Urinary bladder (tissue), 4 donors: Measurements from ENCODE around the gene BRICD5. TPM values are rescaled to one million over a fixed set of nuclear protein-coding genes. Genes with fewer than 3 reads are reported as not detected.
"Not testable (repeated sequence)": the region's sequence is repeated elsewhere in the genome, so short reads cannot be mapped to it uniquely, and the experiment has no call there.

Source experiments
- DNase-seq: peaks from one replicate; pipeline ENCODE4 v3.0.0-alpha.2; 2015; ENCODE audit errors: extremely low spot score
- H3K27ac ChIP-seq: one replicate; pipeline ENCODE4 v1.5.1; 2013; ENCODE audit warnings: low read depth, mild to moderate bottlenecking, moderate library complexity
- H3K36me3 ChIP-seq: one replicate; pipeline ENCODE4 v1.6.1; 2013; ENCODE audit warnings: mild to moderate bottlenecking, moderate library complexity; ENCODE audit not compliant: insufficient read depth
- H3K4me1 ChIP-seq: one replicate; pipeline ENCODE4 v1.6.1; 2013; ENCODE audit warnings: mild to moderate bottlenecking, moderate library complexity; ENCODE audit not compliant: insufficient read depth
- H3K4me3 ChIP-seq: one replicate; pipeline ENCODE4 v1.5.1; 2013; ENCODE audit warnings: low read depth, low read length
- WGBS: extraction: QIAGEN DNeasy Blood & Tissue Kit; methylation state at CpG from one replicate; pipeline ENCODE4 v1.1.7; 2013; 5-methylcytosine and 5-hydroxymethylcytosine counted together
- polyA plus RNA-seq: library from polyadenylated mRNA; stranded (reverse); fragments of 200-250 nt; gene quantifications from one replicate; pipeline ENCODE4 v1.2.3, GENCODE V29; 2013
- total RNA-seq: library from RNA; depleted of rRNA; stranded (reverse); fragments of >200 nt; gene quantifications from one replicate; pipeline ENCODE4 v1.2.3, GENCODE V29; 2014
- donor health status: healthy with polysubstance abuse.
- donor health status: healthy.

BRICD5 gene
- 4.0 TPM for total RNA-seq
- 5.0 TPM for polyA plus RNA-seq

- WGBS = 67% methylated on average over 24 of the region's 24 CpGs
- Histone ChIP-seq H3K36me3 (no peaks in the 10 kb centered on the region), H3K27ac (no peak within 1 kb of the TSS), H3K4me3 (no peak within 1 kb of the TSS), H3K4me1 (peaks cover 2% of the 10 kb centered on the region)
- DNase-seq = no peak
These were observed at the start of gene BRICD5 for GRCh38 chr16:2210386-2211365. TSS of gene BRICD5 (minus strand) at chr16:2210863. CDS start at chr16:2210833, 30 bp downstream.

DNA sequence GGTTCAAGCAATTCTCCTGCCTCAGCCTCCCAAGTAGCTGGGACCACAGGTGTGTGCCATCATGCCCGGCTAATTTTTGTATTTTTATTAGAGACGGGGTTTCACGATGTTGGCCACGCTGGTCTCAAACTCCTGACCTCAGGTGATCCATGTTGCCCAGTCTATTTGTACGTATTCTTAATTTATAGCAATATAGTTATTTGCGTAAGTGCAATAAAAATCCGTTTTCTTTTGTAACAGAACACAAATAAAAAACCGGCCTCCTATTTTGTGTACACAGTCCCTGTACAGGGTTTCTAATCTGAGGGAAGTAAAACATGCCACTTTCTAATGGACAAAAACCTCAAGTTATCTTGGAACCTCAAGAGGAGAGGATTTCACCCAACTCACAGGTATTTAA is 49.6 kb upstream of the BRICD5 start:
- DNase-seq = no peak
- Histone ChIP-seq H3K4me1 (no peaks in the 10 kb centered on the region), H3K36me3 (peaks cover 13% of the 10 kb centered on the region), H3K4me3 (no peak overlapping the region), H3K27ac (no peak overlapping the region)
- WGBS = 93% methylated on average over 8 of the region's 8 CpGs

DNA sequence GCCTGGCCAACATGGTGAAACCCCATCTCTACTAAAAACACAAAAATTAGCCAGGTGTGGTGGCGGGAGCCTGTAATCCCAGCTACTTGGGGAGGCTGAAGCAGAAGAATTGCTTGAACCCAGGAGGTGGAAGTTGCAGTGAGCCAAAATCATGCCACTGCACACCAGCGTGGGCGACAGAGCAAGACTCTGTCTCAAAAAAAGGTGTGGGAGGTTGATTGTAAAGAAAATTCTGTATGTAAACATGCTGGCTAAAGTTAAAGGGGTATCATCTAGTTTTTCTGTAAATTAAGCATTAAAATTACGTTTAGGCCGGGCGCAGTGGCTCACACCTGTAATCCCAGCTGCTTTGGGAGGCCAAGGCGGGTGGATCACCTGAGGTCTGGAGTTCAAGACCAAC is 47.9 kb upstream of the BRICD5 start:
- H3K27ac ChIP-seq, DNase-seq, H3K4me3 ChIP-seq, H3K4me1 ChIP-seq: not testable (repeated sequence)
- H3K36me3 ChIP-seq = peaks cover 13% of the 10 kb centered on the region
- WGBS = 95% methylated on average over 7 of the region's 7 CpGs

DNA sequence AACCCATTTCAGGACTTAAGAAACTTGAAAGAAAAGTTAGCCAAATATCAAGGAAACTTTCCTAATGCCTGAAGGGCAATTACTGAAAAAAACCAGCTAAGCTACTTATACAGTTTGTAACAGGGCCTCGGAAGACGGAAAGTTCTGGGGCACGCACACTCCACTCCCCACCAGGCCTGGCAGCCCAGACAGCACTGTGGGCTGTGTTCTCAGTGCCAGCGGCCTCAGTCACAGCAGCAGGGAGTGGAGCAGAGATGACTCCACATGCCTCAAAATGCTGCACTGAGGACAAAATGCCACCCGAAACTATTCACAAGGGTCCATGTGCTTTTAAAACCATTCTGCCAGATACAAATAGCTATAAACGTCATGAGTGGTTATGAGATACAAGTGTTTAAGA is 47.1 kb upstream of the BRICD5 start:
- 91% methylated on average over 6 of the region's 6 CpGs for WGBS
- H3K4me3 ChIP-seq = no peak overlapping the region
- H3K4me1 ChIP-seq = no peaks in the 10 kb centered on the region
- H3K36me3 ChIP-seq = peaks cover 11% of the 10 kb centered on the region
- H3K27ac ChIP-seq = no peak overlapping the region
- DNase-seq = no peak

- no peaks in the 10 kb centered on the region for H3K4me1 ChIP-seq
- H3K36me3 ChIP-seq = peaks cover 9% of the 10 kb centered on the region
- 92% methylated on average over 12 of the region's 12 CpGs for WGBS
- H3K4me3 ChIP-seq = no peak overlapping the region
- no peak overlapping the region for H3K27ac ChIP-seq
- no peak for DNase-seq
These were observed 46.0 kb upstream of the BRICD5 start for GRCh38 chr16:2256531-2257140.

DNA sequence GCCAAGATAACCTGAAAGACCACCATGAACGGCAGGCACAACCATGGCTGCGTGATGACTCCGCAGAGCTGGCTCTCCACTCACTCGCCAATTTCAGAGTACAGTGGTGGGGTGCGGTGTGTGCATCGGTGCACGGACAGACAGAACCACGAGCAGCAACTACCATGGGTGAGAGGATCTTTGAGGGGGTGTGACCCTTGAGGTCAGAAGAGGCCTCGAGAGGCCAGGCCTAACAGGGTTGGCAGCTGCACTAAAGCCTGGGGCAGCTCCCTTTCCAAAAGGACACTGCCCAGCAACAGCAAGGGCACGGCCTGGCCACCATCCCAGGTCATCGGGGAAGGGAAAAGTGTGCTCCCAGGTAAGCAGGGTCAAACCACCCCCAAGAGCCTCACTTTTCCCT is 42.6 kb upstream of the BRICD5 start:
- WGBS = 84% methylated on average over 11 of the region's 11 CpGs
- no peak for DNase-seq
- Histone ChIP-seq H3K36me3 (peaks cover 7% of the 10 kb centered on the region), H3K4me1 (peaks cover 3% of the 10 kb centered on the region), H3K4me3 (no peak overlapping the region), H3K27ac (no peak overlapping the region)

DNA sequence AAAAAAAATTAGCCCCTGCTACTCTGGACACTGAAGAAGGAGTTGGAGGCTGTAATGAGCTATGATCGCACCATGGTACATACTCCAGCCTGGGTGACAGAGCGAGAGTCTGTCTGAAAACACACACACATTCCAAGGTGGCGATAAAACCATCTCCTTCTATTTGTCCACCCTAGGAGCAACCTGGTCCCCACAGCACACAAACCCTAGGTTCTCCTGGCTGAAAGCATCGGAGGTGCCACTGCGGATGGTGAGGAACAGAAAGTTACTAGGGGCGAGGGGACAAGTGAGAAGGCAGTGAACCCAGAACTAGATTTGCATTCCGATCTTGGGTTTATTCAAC is 42.1 kb upstream of the BRICD5 start:
- Histone ChIP-seq H3K4me1 (peaks cover 3% of the 10 kb centered on the region), H3K27ac (no peak overlapping the region), H3K4me3 (no peak overlapping the region), H3K36me3 (peaks cover 7% of the 10 kb centered on the region)
- no peak for DNase-seq
- WGBS = 93% methylated on average over 7 of the region's 7 CpGs

- peak; percentile 64 for DNase-seq
- WGBS = 1% methylated on average over 88 of the region's 88 CpGs
- peak within 1 kb of the TSS; percentile 80 for H3K4me3 ChIP-seq
- H3K27ac ChIP-seq = peak within 1 kb of the TSS; percentile 91
- peaks cover 3% of the 10 kb centered on the region for H3K36me3 ChIP-seq
- H3K4me1 ChIP-seq = peaks cover 3% of the 10 kb centered on the region
These were observed 40.8 kb upstream of the BRICD5 start, which contains the start of gene ECI1 for GRCh38 chr16:2251296-2252111. TSS of gene ECI1 (minus strand) at chr16:2251587. CDS start at chr16:2251566, 21 bp downstream.

DNA sequence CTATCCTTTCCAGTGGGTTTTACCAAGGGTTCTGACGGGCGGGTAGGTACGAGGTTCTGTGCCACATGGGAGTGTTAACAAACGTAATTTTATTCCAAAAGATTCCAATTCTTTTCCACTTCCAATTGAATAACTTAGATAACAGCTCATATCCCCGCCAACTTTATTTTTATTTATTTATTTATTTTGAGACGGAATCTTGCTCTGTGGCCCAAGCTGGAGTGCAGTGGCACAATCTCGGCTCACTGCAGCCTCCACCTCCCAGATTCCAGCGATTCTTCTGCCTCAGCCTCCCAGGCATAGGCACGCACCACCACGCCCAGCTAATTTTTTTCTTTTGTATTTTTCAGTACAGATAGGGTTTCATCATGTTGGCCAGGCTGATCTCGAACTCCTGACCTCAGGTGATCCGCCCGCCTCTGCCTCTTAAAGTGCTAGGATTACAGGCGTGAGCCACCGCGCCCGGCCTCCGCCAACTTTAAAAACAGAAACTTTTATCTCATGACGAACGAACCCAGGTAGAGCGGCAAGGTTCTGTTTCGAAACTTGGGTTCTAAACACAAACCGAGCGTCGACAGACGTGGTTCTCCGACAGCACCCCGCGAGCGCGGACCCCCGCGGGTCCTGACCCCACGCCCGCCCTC is 40.1 kb upstream of the BRICD5 start:
- 5% methylated on average over 35 of the region's 35 CpGs for WGBS
- Histone ChIP-seq H3K4me1 (peaks cover 3% of the 10 kb centered on the region), H3K4me3 (peak overlapping the region; percentile 80), H3K27ac (peak overlapping the region; percentile 91), H3K36me3 (peaks cover 2% of the 10 kb centered on the region)
- DNase-seq = no peak

- H3K36me3 ChIP-seq = no peaks in the 10 kb centered on the region
These were observed 35.7 kb upstream of the BRICD5 start for GRCh38 chr16:2246301-2246885.

DNA sequence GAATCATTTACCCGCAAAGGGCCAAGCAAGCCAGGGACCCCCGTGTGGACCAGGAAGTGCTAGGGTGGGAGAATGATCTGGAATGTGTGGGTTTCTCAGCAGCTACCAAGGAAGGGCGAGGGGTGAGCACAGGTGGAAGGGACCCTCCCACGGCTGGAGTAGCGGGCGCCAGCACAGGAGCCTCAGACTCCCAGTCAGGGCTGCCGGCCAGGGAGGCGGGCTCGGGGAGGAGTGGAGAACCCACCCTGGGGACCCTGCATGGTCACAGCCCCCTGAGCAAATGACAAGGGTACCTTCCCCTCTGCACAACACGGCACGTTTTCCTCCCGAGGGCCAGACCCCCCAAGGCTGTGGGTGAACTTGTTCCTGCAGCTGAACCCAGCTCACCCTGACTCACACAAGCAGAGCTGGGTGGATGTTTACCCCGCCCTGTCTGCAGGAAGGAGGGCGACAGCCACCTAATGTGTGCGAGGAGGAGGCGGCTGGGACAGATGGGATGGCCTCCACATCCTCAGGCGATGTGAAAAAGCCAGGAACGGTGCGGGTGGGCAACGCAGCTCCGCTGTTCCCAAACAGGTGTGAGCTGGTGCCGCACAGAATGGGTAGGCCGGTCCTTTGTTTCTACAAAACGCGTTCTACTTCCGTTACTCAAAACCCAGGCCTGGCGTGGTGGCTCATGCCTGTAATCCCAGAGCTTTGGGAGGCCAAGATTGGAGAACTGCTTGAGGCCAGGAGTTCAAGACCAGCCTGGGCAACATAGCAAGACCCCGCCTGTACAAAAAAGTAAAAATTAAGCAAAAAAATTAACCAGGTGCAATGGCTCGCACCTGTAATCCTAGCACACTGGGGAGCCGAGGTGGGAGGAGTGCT is 34.5 kb upstream of the BRICD5 start:
- no peaks in the 10 kb centered on the region for H3K36me3 ChIP-seq
- WGBS = 95% methylated on average over 30 of the region's 30 CpGs
- DNase-seq = no peak

More at GRCh38 chr16:2246301-2246885, 35.7 kb upstream of the BRICD5 start:
- Histone ChIP-seq H3K27ac (no peak overlapping the region), H3K4me1 (peaks cover 3% of the 10 kb centered on the region), H3K4me3 (no peak overlapping the region)
- no peak for DNase-seq
- WGBS = 92% methylated on average over 18 of the region's 18 CpGs

DNA sequence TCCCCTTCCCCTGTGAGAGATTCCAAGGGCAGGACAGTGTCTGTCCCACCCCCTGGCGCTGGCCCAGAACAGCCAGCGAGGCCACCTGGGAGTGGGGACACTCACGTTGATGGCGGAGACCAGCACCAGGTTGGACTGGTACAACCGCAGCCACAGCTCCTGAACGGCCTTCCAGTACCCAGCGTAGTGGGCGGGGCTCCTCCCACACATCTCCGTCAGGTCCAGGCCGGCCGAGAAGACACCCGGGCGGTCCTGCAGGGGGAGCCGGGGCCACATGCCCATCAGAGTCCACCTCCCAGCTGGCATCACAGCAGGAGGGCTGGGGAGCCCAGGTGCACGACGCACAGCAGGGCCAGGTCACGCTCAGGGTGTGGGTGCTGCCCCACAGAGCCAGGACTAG is 33.6 kb upstream of the BRICD5 start:
- H3K27ac ChIP-seq = no peak overlapping the region
- 77% methylated on average over 17 of the region's 17 CpGs for WGBS
- no peak for DNase-seq
- H3K4me1 ChIP-seq = no peaks in the 10 kb centered on the region
- H3K4me3 ChIP-seq = no peak overlapping the region
- no peaks in the 10 kb centered on the region for H3K36me3 ChIP-seq

More for the DNA sequence above, 34.5 kb upstream of the BRICD5 start:
- no peak overlapping the region for H3K4me3 ChIP-seq
- no peak overlapping the region for H3K27ac ChIP-seq
- no peaks in the 10 kb centered on the region for H3K4me1 ChIP-seq
